ENCODE results near the gene YPEL2. TPM values are rescaled to one million over a fixed set of nuclear protein-coding genes. Genes with fewer than 3 reads are reported as not detected.

YPEL2 gene
- total RNA-seq, 2 experiments from 2014 or later = 0.88 to 3.1 TPM

DNA sequence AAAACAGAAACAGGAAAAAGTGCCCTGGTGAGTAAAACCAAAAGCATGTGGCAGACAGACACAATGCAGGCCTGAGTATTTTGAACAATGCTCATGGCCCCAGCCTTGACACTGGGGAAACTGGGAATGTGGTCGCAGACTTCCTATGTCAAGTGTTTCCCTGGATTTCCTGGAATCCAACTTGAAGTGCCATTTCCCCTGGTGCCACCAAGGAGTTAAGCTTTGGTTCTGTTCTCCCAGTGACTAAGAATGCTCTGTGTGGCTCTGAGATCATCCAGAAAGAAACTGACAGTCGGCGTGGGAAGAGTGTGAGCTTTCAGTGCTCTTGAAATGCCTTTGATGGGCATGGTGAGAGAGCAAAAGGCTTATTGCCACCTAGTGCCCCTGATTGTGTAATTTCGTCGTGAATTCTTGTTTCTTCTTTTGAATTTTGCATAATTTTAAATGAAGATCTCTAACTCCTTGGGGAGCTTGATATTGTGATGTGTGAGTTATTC, 96.0 kb downstream of the YPEL2 start:
- CTCF ChIA-PET (ENCODE audit: unreplicated experiment) = no interaction called here
- Histone ChIP-seq H3K36me3 (ENCODE audit: insufficient read depth, low read length) (no peaks in the 10 kb centered on the region), H4K20me1 (ENCODE audit: insufficient read depth, low read length) (no peaks in the 10 kb centered on the region), H3K27ac (ENCODE audit: low read depth, low read length, poor library complexity, severe bottlenecking) (no peak overlapping the region), H3K4me2 (ENCODE audit: low read length) (no peak overlapping the region), H2AFZ (ENCODE audit: low read length) (no peak overlapping the region), H3K9me2 (ENCODE audit: insufficient read depth, low read length) (no peaks in the 10 kb centered on the region), H3K4me1 (ENCODE audit: insufficient read depth, low read length, poor library complexity, severe bottlenecking) (no peaks in the 10 kb centered on the region), H3K79me2 (ENCODE audit: insufficient read depth, low read depth, low read length) (no peaks in the 10 kb centered on the region), H3K9me3 (ENCODE audit: low read length) (no peaks in the 10 kb centered on the region), H3K4me3 (ENCODE audit: low read depth, low read length, poor library complexity, severe bottlenecking) (no peak overlapping the region)
- BruUV-seq (replicated peaks) = no TSS peak
- no peak for DNase-seq (ENCODE audit: low spot score)
- no peak for TF ChIP-seq EZH2phosphoT487 (IDR thresholded peaks at IDR 0.05; ENCODE audit: borderline replicate concordance, low read depth, low read length)
- TF ChIP-seq, protein P1, sequence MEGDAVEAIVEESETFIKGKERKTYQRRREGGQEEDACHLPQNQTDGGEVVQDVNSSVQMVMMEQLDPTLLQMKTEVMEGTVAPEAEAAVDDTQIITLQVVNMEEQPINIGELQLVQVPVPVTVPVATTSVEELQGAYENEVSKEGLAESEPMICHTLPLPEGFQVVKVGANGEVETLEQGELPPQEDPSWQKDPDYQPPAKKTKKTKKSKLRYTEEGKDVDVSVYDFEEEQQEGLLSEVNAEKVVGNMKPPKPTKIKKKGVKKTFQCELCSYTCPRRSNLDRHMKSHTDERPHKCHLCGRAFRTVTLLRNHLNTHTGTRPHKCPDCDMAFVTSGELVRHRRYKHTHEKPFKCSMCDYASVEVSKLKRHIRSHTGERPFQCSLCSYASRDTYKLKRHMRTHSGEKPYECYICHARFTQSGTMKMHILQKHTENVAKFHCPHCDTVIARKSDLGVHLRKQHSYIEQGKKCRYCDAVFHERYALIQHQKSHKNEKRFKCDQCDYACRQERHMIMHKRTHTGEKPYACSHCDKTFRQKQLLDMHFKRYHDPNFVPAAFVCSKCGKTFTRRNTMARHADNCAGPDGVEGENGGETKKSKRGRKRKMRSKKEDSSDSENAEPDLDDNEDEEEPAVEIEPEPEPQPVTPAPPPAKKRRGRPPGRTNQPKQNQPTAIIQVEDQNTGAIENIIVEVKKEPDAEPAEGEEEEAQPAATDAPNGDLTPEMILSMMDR (conservative IDR thresholded peaks at IDR 0.05; ENCODE audit: low read length) = no peak
- POLR2A ChIA-PET = interaction anchor here (0.6 kb wide), 2 partner anchors 74 to 1692 kb away, joined by 3 to 4 read pairs; no protein-coding TSS in a partner anchor
- intact Hi-C loops (cut with micrococcal nuclease; ENCODE audit: unreplicated experiment) = no loop called here

DNA sequence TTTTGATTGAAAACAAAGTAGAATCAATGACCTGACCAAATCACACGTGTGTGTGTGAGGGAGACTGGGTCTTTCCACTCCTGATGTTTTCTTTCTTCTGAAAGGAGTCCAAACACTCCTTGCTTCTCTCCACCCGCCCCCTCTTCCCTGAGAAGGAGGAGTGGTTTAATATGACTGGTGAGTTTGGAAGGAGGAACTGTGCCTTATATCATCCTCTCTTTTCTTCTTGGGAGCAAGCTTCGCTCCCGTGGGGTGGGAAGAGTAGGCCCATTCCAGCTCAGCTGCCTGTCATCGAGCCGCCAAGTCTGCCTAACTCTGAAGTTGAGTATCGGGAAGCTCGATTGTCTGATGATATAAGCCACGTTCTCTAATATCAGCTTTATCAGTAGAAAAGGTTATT, 96.5 kb downstream of the YPEL2 start:
- no peak for DNase-seq (ENCODE audit: low spot score)
- intact Hi-C loops (cut with micrococcal nuclease; ENCODE audit: unreplicated experiment) = no loop called here
- no TSS peak for BruUV-seq (replicated peaks)
- POLR2A ChIA-PET = interaction anchor here (0.6 kb wide), 3 partner anchors 16 to 1691 kb away, joined by 3 to 5 read pairs (median 4); no protein-coding TSS in a partner anchor
- TF ChIP-seq, protein P1 (conservative IDR thresholded peaks at IDR 0.05; ENCODE audit: low read length) = no peak
- no peak for TF ChIP-seq EZH2phosphoT487 (IDR thresholded peaks at IDR 0.05; ENCODE audit: borderline replicate concordance, low read depth, low read length)
- no peaks in the 10 kb centered on the region for H3K4me1 ChIP-seq (ENCODE audit: insufficient read depth, low read length, poor library complexity, severe bottlenecking)
- no peaks in the 10 kb centered on the region for H3K36me3 ChIP-seq (ENCODE audit: insufficient read depth, low read length)
- no peak overlapping the region for H3K4me2 ChIP-seq (ENCODE audit: low read length)
- H3K9me3 ChIP-seq (ENCODE audit: low read length) = no peaks in the 10 kb centered on the region
- CTCF ChIA-PET (ENCODE audit: unreplicated experiment) = no interaction called here
- no peaks in the 10 kb centered on the region for H3K79me2 ChIP-seq (ENCODE audit: insufficient read depth, low read depth, low read length)
- no peaks in the 10 kb centered on the region for H4K20me1 ChIP-seq (ENCODE audit: insufficient read depth, low read length)
- no peak overlapping the region for H3K27ac ChIP-seq (ENCODE audit: low read depth, low read length, poor library complexity, severe bottlenecking)
- no peak overlapping the region for H3K4me3 ChIP-seq (ENCODE audit: low read depth, low read length, poor library complexity, severe bottlenecking)
- no peaks in the 10 kb centered on the region for H3K9me2 ChIP-seq (ENCODE audit: insufficient read depth, low read length)
- no peak overlapping the region for H2AFZ ChIP-seq (ENCODE audit: low read length)

DNA sequence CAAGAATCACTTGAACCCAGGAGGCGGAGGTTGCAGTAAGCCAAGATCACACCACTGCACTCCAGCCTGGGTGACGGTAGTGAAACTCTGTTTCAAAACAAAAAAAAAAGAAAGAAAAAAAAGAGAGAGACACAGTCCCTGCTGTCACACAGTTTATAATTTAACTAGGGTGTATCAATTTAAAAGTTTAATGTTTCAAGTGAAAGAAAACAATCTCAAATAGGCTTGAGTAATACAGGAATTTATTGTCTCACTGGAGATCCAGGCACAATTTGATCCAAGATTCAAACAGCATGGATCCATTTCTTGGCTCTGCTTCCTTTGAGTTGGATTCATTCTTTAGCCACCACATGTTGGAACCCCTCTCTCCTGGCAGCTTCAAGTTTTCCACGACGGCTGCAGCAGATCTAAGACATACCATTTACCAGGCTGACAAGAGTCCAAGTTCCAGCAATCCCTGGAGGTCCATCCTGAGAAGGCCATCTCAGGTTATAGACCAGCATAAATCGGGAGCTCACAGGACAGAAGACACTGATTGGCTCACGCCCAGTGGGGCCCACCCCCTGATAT, 97.5 kb downstream of the YPEL2 start:
- no peak for DNase-seq (ENCODE audit: low spot score)
- no TSS peak for BruUV-seq (replicated peaks)
- Histone ChIP-seq H3K9me3 (ENCODE audit: low read length) (no peaks in the 10 kb centered on the region), H3K27ac (ENCODE audit: low read depth, low read length, poor library complexity, severe bottlenecking) (no peak overlapping the region), H3K4me1 (ENCODE audit: insufficient read depth, low read length, poor library complexity, severe bottlenecking) (no peaks in the 10 kb centered on the region), H3K36me3 (ENCODE audit: insufficient read depth, low read length) (no peaks in the 10 kb centered on the region), H2AFZ (ENCODE audit: low read length) (no peak overlapping the region), H3K4me2 (ENCODE audit: low read length) (no peak overlapping the region), H3K9me2 (ENCODE audit: insufficient read depth, low read length) (no peaks in the 10 kb centered on the region), H3K4me3 (ENCODE audit: low read depth, low read length, poor library complexity, severe bottlenecking) (no peak overlapping the region), H4K20me1 (ENCODE audit: insufficient read depth, low read length) (no peaks in the 10 kb centered on the region), H3K79me2 (ENCODE audit: insufficient read depth, low read depth, low read length) (no peaks in the 10 kb centered on the region)
- no peak for TF ChIP-seq EZH2phosphoT487 (IDR thresholded peaks at IDR 0.05; ENCODE audit: borderline replicate concordance, low read depth, low read length)
- TF ChIP-seq, protein P1 (conservative IDR thresholded peaks at IDR 0.05; ENCODE audit: low read length) = no peak
- CTCF ChIA-PET (ENCODE audit: unreplicated experiment) = no interaction called here
- intact Hi-C loops (cut with micrococcal nuclease; ENCODE audit: unreplicated experiment) = no loop called here
- POLR2A ChIA-PET = no interaction called here

Measured in OCI-LY7 (cell line).